Kasumi-1 (cell line): Measurements from ENCODE around the gene PCMT1.
"Not testable (repeated sequence)": the region's sequence is repeated elsewhere in the genome, so short reads cannot be mapped to it uniquely, and the experiment has no call there.

Experiments
- DNase-seq, 2 experiments: peaks; one replicate each; lab custom pipeline; 2025; lab: John Stamatoyannopoulos, UW

The PCMT1 gene

GRCh38 chr6:149820506-149820905 is 71.0 kb downstream of the PCMT1 start:
- DNase-seq: no peak

- DNase-seq: no peak
Observed at GRCh38 chr6:149821492-149821891, 72.0 kb downstream of the PCMT1 start.

- peak in 1 of 2 experiments; percentile 37 for DNase-seq
Observed at GRCh38 chr6:149823013-149823412, 73.5 kb downstream of the PCMT1 start.

GRCh38 chr6:149825292-149825691 is 75.8 kb downstream of the PCMT1 start:
- DNase-seq: no peak

- DNase-seq: no peak
Observed at GRCh38 chr6:149830731-149831307, 81.3 kb downstream of the PCMT1 start.

GRCh38 chr6:149831308-149831820 is 81.8 kb downstream of the PCMT1 start:
- DNase-seq: no peak

- DNase-seq: no peak
Observed at GRCh38 chr6:149833651-149834050, 84.1 kb downstream of the PCMT1 start.

- peak; percentile 64 to 77 for DNase-seq
Observed at GRCh38 chr6:149834513-149835481, 85.3 kb downstream of the PCMT1 start.

GRCh38 chr6:149840345-149841075 is 91.0 kb downstream of the PCMT1 start:
- peak; percentile 14 to 25 for DNase-seq

- DNase-seq: no peak
Observed at GRCh38 chr6:149842331-149842730, 92.8 kb downstream of the PCMT1 start.

GRCh38 chr6:149843051-149843633 is 93.6 kb downstream of the PCMT1 start:
- no peak for DNase-seq

GRCh38 chr6:149844036-149844435 is 94.5 kb downstream of the PCMT1 start:
- not testable (repeated sequence) for DNase-seq

GRCh38 chr6:149844480-149844879 is 94.9 kb downstream of the PCMT1 start:
- DNase-seq: no peak

- no peak for DNase-seq
Observed at GRCh38 chr6:149845549-149845948, 96.0 kb downstream of the PCMT1 start.

GRCh38 chr6:149846321-149846720 is 96.8 kb downstream of the PCMT1 start:
- no peak for DNase-seq

GRCh38 chr6:149847939-149848267 is 98.4 kb downstream of the PCMT1 start:
- DNase-seq: no peak

GRCh38 chr6:149848343-149848742 is 98.8 kb downstream of the PCMT1 start:
- not testable (repeated sequence) for DNase-seq

- no peak for DNase-seq
Observed at GRCh38 chr6:149851461-149852110, 102.0 kb downstream of the PCMT1 start.

- no peak for DNase-seq
Observed at GRCh38 chr6:149852180-149852579, 102.6 kb downstream of the PCMT1 start.

GRCh38 chr6:149852881-149853280 is 103.3 kb downstream of the PCMT1 start:
- DNase-seq: no peak

GRCh38 chr6:149854017-149854416 is 104.5 kb downstream of the PCMT1 start:
- DNase-seq: not testable (repeated sequence)

GRCh38 chr6:149854532-149854931 is 105.0 kb downstream of the PCMT1 start:
- DNase-seq: no peak
